Neural progenitor cell (in vitro differentiated cells): ENCODE data around the gene MED6. TPM values are rescaled to one million over a fixed set of nuclear protein-coding genes. Genes with fewer than 3 reads are reported as not detected.

Source experiments
- DNase-seq: peaks from one replicate; pipeline ENCODE4 v3.0.0-alpha.2; 2016; ENCODE audit warnings: low spot score
- H2AFZ ChIP-seq: fragments of 200-600 bp; sonication (generic); replicated peaks from 2 replicates; pipeline ENCODE4 v1.6.1; 2016; ENCODE audit warnings: antibody characterized with exemption
- H3F3A ChIP-seq: fragments of 200-600 bp; sonication (generic); 2 replicates; pipeline ENCODE4 v1.6.1; 2016; ENCODE audit warnings: antibody characterized with exemption, low read depth
- H3K27ac ChIP-seq: fragments of 200-600 bp; sonication (generic); 2 replicates; pipeline ENCODE4 v1.5.1; 2016; ENCODE audit warnings: mild to moderate bottlenecking
- H3K27me3 ChIP-seq: fragments of 200-600 bp; sonication (generic); 2 replicates; pipeline ENCODE4 v1.6.1; 2016; ENCODE audit warnings: mild to moderate bottlenecking, moderate library complexity
- H3K36me3 ChIP-seq: fragments of 200-600 bp; sonication (generic); 2 replicates; pipeline ENCODE4 v1.5.1; 2016
- H3K4me1 ChIP-seq: fragments of 200-600 bp; sonication (generic); 2 replicates; pipeline ENCODE4 v1.6.1; 2016; ENCODE audit warnings: mixed run types
- H3K4me2 ChIP-seq: fragments of 200-600 bp; sonication (generic); 2 replicates; pipeline ENCODE4 v1.6.1; 2016
- H3K4me3 ChIP-seq: fragments of 200-600 bp; sonication (generic); 2 replicates; pipeline ENCODE4 v1.5.1; 2016
- H3K79me2 ChIP-seq: fragments of 200-600 bp; sonication (generic); 2 replicates; pipeline ENCODE4 v1.6.1; 2016; ENCODE audit warnings: low read depth
- H3K9ac ChIP-seq: fragments of 200-600 bp; sonication (generic); 2 replicates; pipeline ENCODE4 v1.6.1; 2016
- H3K9me3 ChIP-seq: fragments of 200-600 bp; sonication (generic); 2 replicates; pipeline ENCODE4 v1.5.1; 2016; ENCODE audit warnings: low read depth
- H4K20me1 ChIP-seq: fragments of 200-600 bp; sonication (generic); 2 replicates; pipeline ENCODE4 v1.6.1; 2016; ENCODE audit warnings: low read depth
- H3K27ac Mint-ChIP-seq: 3 replicates; pipeline ENCODE4 v1.8.0; 2021; ENCODE audit warnings: mixed read lengths
- H3K27me3 Mint-ChIP-seq: 2 replicates; pipeline ENCODE4 v1.8.0; 2022; ENCODE audit warnings: low read depth, mild to moderate bottlenecking, inconsistent platforms, moderate library complexity, mixed read lengths; ENCODE audit not compliant: insufficient read depth
- H3K36me3 Mint-ChIP-seq: 3 replicates; pipeline ENCODE4 v1.8.0; 2021; ENCODE audit warnings: mixed read lengths
- H3K4me1 Mint-ChIP-seq: 3 replicates; pipeline ENCODE4 v1.8.0; 2021; ENCODE audit warnings: mixed read lengths
- H3K4me3 Mint-ChIP-seq: 3 replicates; pipeline ENCODE4 v1.8.0; 2021; ENCODE audit warnings: mild to moderate bottlenecking, moderate library complexity, mixed read lengths
- H3K9me3 Mint-ChIP-seq: 3 replicates; pipeline ENCODE4 v1.8.0; 2020; ENCODE audit warnings: mixed read lengths
- EZH2 ChIP-seq: fragments of 200-600 bp; sonication (generic); IDR thresholded peaks from 2 replicates; pipeline ENCODE4 v1.6.1; 2017; ENCODE audit warnings: antibody characterized with exemption, mild to moderate bottlenecking, moderate library complexity
- EZH2phosphoT487 ChIP-seq: fragments of 200-600 bp; sonication (generic); IDR thresholded peaks from 2 replicates; pipeline ENCODE4 v1.6.1; 2017; ENCODE audit warnings: antibody characterized with exemption
- total RNA-seq: library from RNA; depleted of rRNA; stranded (reverse); fragments of >200 nt; gene quantifications from 2 replicates; pipeline ENCODE4 v1.2.3, GENCODE V29; 2015; ENCODE audit warnings: low replicate concordance
- TF ChIP-seq, protein P1 (sequence below): fragments of 200-600 bp; sonication (generic); IDR thresholded peaks from 2 replicates; pipeline ENCODE4 v1.5.1; 2017; ENCODE audit warnings: antibody characterized with exemption, mild to moderate bottlenecking

The MED6 gene
- total RNA-seq, 1 donor from 2014 or later = 82.0 TPM

DNA sequence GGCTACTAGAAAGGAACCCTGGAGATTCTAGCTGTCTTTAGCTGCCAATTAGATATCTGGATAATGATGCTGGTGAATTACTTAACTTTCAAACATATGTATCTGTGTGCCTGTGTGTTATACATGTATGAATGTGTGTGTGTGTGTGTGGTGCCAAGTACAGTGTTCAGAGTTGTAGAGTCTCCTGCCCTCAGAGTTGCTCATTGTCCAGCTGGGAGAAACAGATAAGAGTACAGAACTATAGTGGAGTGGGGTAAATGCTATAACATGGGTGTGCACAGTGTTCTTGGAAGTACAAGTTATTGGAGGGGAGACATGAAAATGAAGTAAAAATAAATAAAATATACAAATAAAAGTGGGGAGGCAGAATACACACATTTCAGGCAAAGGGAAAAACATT, 42.1 kb downstream of the MED6 start:
- Histone ChIP-seq H3K9me3 (no peaks in the 10 kb centered on the region), H3K36me3 (peaks cover 4% of the 10 kb centered on the region), H2AFZ (no peak overlapping the region), H3K79me2 (no peaks in the 10 kb centered on the region), H4K20me1 (no peaks in the 10 kb centered on the region), H3K4me2 (no peak overlapping the region), H3K4me3 (no peak overlapping the region), H3K27me3 (no peaks in the 10 kb centered on the region), H3K4me1 (no peaks in the 10 kb centered on the region), H3F3A (no peaks in the 10 kb centered on the region), H3K27ac (no peak overlapping the region), H3K9ac (no peak overlapping the region)
- Mint-ChIP-seq H3K27me3 (peaks cover 2% of the 10 kb centered on the region), H3K36me3 (peaks cover 23% of the 10 kb centered on the region), H3K4me1 (no peaks in the 10 kb centered on the region), H3K9me3 (peaks cover 19% of the 10 kb centered on the region), H3K4me3 (no peak overlapping the region), H3K27ac (no peak overlapping the region)
- no peak for TF ChIP-seq EZH2phosphoT487
- no peak for TF ChIP-seq EZH2
- TF ChIP-seq, protein P1, sequence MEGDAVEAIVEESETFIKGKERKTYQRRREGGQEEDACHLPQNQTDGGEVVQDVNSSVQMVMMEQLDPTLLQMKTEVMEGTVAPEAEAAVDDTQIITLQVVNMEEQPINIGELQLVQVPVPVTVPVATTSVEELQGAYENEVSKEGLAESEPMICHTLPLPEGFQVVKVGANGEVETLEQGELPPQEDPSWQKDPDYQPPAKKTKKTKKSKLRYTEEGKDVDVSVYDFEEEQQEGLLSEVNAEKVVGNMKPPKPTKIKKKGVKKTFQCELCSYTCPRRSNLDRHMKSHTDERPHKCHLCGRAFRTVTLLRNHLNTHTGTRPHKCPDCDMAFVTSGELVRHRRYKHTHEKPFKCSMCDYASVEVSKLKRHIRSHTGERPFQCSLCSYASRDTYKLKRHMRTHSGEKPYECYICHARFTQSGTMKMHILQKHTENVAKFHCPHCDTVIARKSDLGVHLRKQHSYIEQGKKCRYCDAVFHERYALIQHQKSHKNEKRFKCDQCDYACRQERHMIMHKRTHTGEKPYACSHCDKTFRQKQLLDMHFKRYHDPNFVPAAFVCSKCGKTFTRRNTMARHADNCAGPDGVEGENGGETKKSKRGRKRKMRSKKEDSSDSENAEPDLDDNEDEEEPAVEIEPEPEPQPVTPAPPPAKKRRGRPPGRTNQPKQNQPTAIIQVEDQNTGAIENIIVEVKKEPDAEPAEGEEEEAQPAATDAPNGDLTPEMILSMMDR = no peak
- DNase-seq = no peak

DNA sequence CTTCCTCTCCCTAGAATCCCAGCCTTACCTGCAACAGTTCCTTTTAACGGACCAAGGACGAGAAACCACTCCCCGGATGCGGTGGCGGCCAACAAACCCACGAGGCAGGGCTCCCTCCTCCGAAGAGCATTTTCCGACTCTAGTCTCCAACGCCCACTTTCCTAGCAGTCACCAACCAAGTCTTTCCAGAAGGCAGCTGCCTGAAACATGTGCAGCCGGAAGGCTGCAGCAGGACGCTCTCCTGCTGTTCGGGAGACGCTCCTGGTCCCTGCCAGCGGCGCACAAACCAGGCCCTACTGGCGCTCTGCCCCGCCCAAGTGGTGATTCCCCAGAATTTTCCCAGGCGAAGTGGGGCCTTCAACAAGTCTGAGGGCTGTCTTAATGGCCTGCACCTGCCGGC, 44.6 kb downstream of the MED6 start:
- H3K4me3 Mint-ChIP-seq = no peak overlapping the region
- Histone ChIP-seq H3K4me3 (no peak overlapping the region), H3K79me2 (no peaks in the 10 kb centered on the region), H3K4me1 (no peaks in the 10 kb centered on the region), H3K9ac (no peak overlapping the region), H4K20me1 (no peaks in the 10 kb centered on the region), H2AFZ (no peak overlapping the region), H3K36me3 (no peaks in the 10 kb centered on the region), H3K27me3 (no peaks in the 10 kb centered on the region), H3F3A (no peaks in the 10 kb centered on the region), H3K4me2 (no peak overlapping the region), H3K27ac (no peak overlapping the region), H3K9me3 (no peaks in the 10 kb centered on the region)
- H3K27me3 Mint-ChIP-seq = peaks cover 2% of the 10 kb centered on the region
- H3K9me3 Mint-ChIP-seq = peaks cover 1% of the 10 kb centered on the region
- no peak overlapping the region for H3K27ac Mint-ChIP-seq
- DNase-seq = no peak
- H3K4me1 Mint-ChIP-seq = no peaks in the 10 kb centered on the region
- peaks cover 5% of the 10 kb centered on the region for H3K36me3 Mint-ChIP-seq
- TF ChIP-seq, protein P1 = no peak
- TF ChIP-seq EZH2phosphoT487 (no peak), EZH2 (no peak)

DNA sequence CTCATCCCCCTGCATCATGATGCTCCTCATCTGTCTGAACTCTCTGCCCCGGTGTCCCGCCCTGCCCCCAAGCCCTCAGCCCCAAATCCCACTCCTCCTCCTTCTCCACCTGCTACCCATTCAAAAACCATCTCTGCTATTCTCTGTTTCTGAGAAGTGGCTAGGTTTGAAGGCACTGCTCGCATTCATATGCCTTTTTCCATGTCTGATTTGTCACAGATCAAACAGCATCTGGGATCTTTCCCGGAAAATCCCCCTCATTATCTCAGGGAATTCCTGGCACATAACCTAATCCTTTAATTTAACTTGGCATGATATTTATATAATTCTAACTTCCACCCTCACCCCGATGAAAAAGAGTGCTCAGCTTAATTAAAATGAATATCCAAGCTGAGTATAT, 62.4 kb downstream of the MED6 start:
- peaks cover 36% of the 10 kb centered on the region for H3K9me3 Mint-ChIP-seq
- no peak overlapping the region for H3K27ac Mint-ChIP-seq
- no peak overlapping the region for H3K4me3 Mint-ChIP-seq
- Histone ChIP-seq H3K4me2 (no peak overlapping the region), H3K27me3 (no peaks in the 10 kb centered on the region), H2AFZ (no peak overlapping the region), H3K4me3 (no peak overlapping the region), H3K9ac (no peak overlapping the region), H3K4me1 (no peaks in the 10 kb centered on the region), H4K20me1 (no peaks in the 10 kb centered on the region), H3K36me3 (peaks cover 2% of the 10 kb centered on the region), H3K9me3 (no peaks in the 10 kb centered on the region), H3F3A (no peaks in the 10 kb centered on the region), H3K79me2 (no peaks in the 10 kb centered on the region), H3K27ac (no peak overlapping the region)
- no peak for TF ChIP-seq EZH2phosphoT487
- TF ChIP-seq EZH2 = no peak
- TF ChIP-seq, protein P1 = no peak
- no peaks in the 10 kb centered on the region for H3K27me3 Mint-ChIP-seq
- H3K4me1 Mint-ChIP-seq = peaks cover 8% of the 10 kb centered on the region
- DNase-seq = no peak
- peaks cover 19% of the 10 kb centered on the region for H3K36me3 Mint-ChIP-seq
